ENCODE results near the gene MYBPH. TPM values are rescaled to one million over a fixed set of nuclear protein-coding genes. Genes with fewer than 3 reads are reported as not detected.

The MYBPH gene
- total and polyA plus RNA-seq, 2 donors = 0.99 to 1.7 TPM

DNA sequence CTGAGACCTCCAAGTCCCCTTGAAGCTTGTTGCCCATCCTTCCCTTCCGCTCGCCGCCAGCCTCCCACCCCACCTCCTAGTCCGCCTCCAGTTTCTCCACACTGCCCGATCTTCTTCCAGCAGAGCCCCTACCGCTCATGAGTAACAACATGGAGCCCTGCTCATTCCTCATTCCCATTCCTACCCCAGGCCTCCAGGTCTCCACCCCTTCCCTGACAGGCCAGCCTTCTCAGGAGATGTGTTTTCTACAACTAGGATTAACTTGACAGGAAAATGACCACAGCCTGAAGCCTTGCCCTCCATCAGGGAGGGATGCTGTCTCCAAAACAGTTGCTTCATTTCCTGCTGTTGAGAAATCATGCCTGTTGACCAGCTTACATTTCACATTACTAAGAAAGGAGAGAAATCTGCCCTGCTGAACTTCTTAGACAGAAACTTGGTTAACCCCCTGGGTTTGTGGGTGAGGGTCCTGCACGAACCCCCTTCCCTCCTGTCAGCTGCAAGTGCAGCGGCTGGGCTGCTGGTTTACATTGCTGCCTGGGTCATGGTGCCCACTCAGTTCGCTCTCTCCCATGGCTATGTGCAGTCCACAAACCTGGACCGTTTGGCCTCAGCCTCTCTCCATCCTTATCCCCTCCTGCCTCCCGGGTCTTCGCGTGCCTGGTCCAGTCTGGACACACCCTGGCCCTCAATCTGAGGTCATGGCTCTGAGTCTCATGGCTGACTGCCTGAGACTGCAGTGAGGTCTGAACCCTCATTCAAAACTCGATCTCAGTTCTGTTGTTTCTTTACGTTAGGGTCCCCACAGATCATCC lies 27.0 kb upstream of the MYBPH start:
- Histone ChIP-seq H3K9me3 (ENCODE audit: control insufficient read depth in 2 of 2, insufficient read depth in 1 of 2, low read length in 1 of 2) (no peaks in the 10 kb centered on the region), H3K36me3 (ENCODE audit: control insufficient read depth in 2 of 2, insufficient read depth in 2 of 2, low read length in 1 of 2) (no peaks in the 10 kb centered on the region), H3K27me3 (ENCODE audit: control insufficient read depth in 2 of 2, insufficient read depth in 1 of 2, low read length in 1 of 2) (peaks cover 0 to 4% of the 10 kb centered on the region in 2 donors), H3K4me3 (ENCODE audit: low read length in 2 of 2) (no peak overlapping the region), H3K4me1 (ENCODE audit: control insufficient read depth in 2 of 2, insufficient read depth in 2 of 2, low read length in 2 of 2) (no peaks in the 10 kb centered on the region), H3K27ac (ENCODE audit: low read depth in 1 of 2, low read length in 1 of 2) (no peak overlapping the region)
- 96% methylated on average over 15 of the region's 15 CpGs for WGBS
- DNase-seq (ENCODE audit: low read depth in 6 of 9, low spot score in 9 of 9) = no peak

DNA sequence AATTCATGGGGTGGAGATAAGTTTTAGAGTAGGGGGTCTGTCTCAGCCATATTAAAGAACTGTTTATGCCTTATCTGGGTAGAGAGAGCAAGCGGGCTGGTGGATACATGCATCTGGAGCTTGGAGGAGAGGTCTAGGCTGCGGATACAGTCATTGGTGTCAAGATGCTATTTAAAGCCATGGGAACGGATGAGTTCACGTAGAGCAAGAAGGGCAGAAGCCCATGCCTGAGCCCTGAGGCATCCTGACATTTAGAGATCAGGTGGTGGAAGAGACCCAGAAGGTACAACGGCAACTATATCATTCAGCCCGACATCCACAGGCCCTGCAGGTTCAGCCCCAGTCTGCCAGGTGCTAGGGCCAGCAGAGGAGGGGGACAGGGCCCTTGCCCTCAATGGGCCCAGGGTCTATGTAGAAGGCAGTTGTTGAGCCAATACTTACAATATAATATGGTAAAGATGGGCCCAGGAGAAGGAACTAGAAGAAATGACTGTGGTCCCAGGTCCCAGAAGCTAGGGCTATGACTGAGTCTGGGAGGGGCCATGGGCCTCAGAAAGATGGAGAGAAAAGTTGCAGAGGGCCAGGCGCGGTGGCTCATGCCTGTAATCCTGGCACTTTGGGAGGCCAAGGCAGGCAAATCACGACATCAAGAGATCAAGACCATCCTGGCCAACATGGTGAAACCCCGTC lies 26.0 kb upstream of the MYBPH start:
- Histone ChIP-seq H3K27me3 (ENCODE audit: control insufficient read depth in 2 of 2, insufficient read depth in 1 of 2, low read length in 1 of 2) (peaks cover 0 to 4% of the 10 kb centered on the region in 2 donors), H3K4me3 (ENCODE audit: low read length in 2 of 2) (no peak overlapping the region), H3K4me1 (ENCODE audit: control insufficient read depth in 2 of 2, insufficient read depth in 2 of 2, low read length in 2 of 2) (no peaks in the 10 kb centered on the region), H3K36me3 (ENCODE audit: control insufficient read depth in 2 of 2, insufficient read depth in 2 of 2, low read length in 1 of 2) (no peaks in the 10 kb centered on the region), H3K9me3 (ENCODE audit: control insufficient read depth in 2 of 2, insufficient read depth in 1 of 2, low read length in 1 of 2) (no peaks in the 10 kb centered on the region), H3K27ac (ENCODE audit: low read depth in 1 of 2, low read length in 1 of 2) (no peak overlapping the region)
- no peak for DNase-seq (ENCODE audit: low read depth in 6 of 9, low spot score in 9 of 9)
- WGBS = 84% methylated on average over 10 of the region's 10 CpGs

DNA sequence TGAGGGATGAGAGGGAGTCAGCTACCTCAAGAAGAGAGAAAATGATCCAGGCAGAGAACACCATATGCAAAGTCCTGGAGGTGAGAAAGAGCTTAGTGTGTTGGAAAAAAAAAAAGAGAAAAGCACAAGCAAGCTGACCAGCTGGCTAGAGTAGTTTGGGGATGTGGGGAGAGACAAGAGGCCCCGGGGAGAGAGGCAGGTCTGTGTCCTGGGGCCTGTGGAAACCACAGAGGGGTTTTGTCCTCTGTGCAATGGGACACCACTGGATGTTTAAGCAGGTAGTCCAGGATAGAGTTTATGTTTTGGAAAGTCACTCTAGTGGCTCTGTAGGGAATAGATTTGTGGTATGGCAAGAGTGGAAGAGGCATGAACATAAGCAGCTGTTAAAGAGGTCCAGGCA lies 25.3 kb upstream of the MYBPH start:
- no peak overlapping the region for H3K27ac ChIP-seq (ENCODE audit: low read depth in 1 of 2, low read length in 1 of 2)
- H3K36me3 ChIP-seq (ENCODE audit: control insufficient read depth in 2 of 2, insufficient read depth in 2 of 2, low read length in 1 of 2) = no peaks in the 10 kb centered on the region
- peaks cover 0 to 4% of the 10 kb centered on the region in 2 donors for H3K27me3 ChIP-seq (ENCODE audit: control insufficient read depth in 2 of 2, insufficient read depth in 1 of 2, low read length in 1 of 2)
- H3K9me3 ChIP-seq (ENCODE audit: control insufficient read depth in 2 of 2, insufficient read depth in 1 of 2, low read length in 1 of 2) = no peaks in the 10 kb centered on the region
- no peak overlapping the region for H3K4me3 ChIP-seq (ENCODE audit: low read length in 2 of 2)
- DNase-seq (ENCODE audit: low read depth in 6 of 9, low spot score in 9 of 9) = no peak
- no peaks in the 10 kb centered on the region for H3K4me1 ChIP-seq (ENCODE audit: control insufficient read depth in 2 of 2, insufficient read depth in 2 of 2, low read length in 2 of 2)
- WGBS = 87% methylated on average over 1 of the region's 1 CpG

GRCh38 chr1:203199816-203200571 lies 24.4 kb upstream of the MYBPH start:
- Histone ChIP-seq H3K36me3 (ENCODE audit: control insufficient read depth in 2 of 2, insufficient read depth in 2 of 2, low read length in 1 of 2) (no peaks in the 10 kb centered on the region), H3K4me3 (ENCODE audit: low read length in 2 of 2) (no peak overlapping the region), H3K27ac (ENCODE audit: low read depth in 1 of 2, low read length in 1 of 2) (no peak overlapping the region), H3K27me3 (ENCODE audit: control insufficient read depth in 2 of 2, insufficient read depth in 1 of 2, low read length in 1 of 2) (peaks cover 0 to 4% of the 10 kb centered on the region in 2 donors), H3K9me3 (ENCODE audit: control insufficient read depth in 2 of 2, insufficient read depth in 1 of 2, low read length in 1 of 2) (no peaks in the 10 kb centered on the region), H3K4me1 (ENCODE audit: control insufficient read depth in 2 of 2, insufficient read depth in 2 of 2, low read length in 2 of 2) (no peaks in the 10 kb centered on the region)
- WGBS = 80% methylated on average over 8 of the region's 8 CpGs
- no peak for DNase-seq (ENCODE audit: low read depth in 6 of 9, low spot score in 9 of 9)

DNA sequence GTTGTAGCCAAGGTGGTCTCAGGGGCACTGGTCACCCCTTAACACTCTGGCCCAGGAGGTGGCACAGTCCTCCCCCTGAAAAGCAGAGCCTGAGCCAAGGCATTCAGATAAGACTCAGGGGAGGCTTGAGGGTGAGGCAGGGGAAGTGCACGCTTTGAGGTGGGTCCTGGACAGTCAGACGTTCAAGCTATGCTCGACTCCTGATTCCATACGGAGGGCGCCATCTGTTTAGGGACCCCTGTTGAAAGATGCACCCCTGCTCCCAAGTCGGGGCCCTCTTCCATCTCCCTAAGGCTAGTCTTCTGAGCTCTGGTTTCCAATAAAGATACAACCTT lies 23.8 kb upstream of the MYBPH start:
- Histone ChIP-seq H3K27me3 (ENCODE audit: control insufficient read depth in 2 of 2, insufficient read depth in 1 of 2, low read length in 1 of 2) (peaks cover 0 to 4% of the 10 kb centered on the region in 2 donors), H3K9me3 (ENCODE audit: control insufficient read depth in 2 of 2, insufficient read depth in 1 of 2, low read length in 1 of 2) (no peaks in the 10 kb centered on the region), H3K4me3 (ENCODE audit: low read length in 2 of 2) (no peak overlapping the region), H3K4me1 (ENCODE audit: control insufficient read depth in 2 of 2, insufficient read depth in 2 of 2, low read length in 2 of 2) (no peaks in the 10 kb centered on the region), H3K36me3 (ENCODE audit: control insufficient read depth in 2 of 2, insufficient read depth in 2 of 2, low read length in 1 of 2) (no peaks in the 10 kb centered on the region), H3K27ac (ENCODE audit: low read depth in 1 of 2, low read length in 1 of 2) (no peak overlapping the region)
- no peak for DNase-seq (ENCODE audit: low read depth in 6 of 9, low spot score in 9 of 9)
- WGBS = 98% methylated on average over 6 of the region's 6 CpGs

DNA sequence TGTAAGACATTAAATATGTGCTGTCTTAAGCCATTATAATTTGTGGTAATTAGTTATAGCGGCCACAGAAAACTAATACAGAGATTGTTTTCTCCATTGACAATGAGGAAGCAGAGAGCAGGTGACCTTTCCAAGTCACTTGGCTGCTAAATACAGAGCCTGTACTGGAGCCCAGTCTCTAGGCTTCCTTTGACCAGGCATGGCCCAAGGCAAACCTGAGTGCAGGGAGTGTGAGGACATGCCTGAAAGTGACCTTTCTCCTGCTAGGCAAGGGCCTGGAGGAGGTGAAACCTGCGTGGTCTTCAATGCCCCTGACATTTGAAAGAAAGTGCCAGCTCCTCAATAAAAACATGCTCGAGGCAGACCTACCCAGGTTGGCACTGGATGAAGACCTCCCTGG lies 23.4 kb upstream of the MYBPH start:
- H3K9me3 ChIP-seq (ENCODE audit: control insufficient read depth in 2 of 2, insufficient read depth in 1 of 2, low read length in 1 of 2) = no peaks in the 10 kb centered on the region
- H3K36me3 ChIP-seq (ENCODE audit: control insufficient read depth in 2 of 2, insufficient read depth in 2 of 2, low read length in 1 of 2) = no peaks in the 10 kb centered on the region
- DNase-seq (ENCODE audit: low read depth in 6 of 9, low spot score in 9 of 9) = no peak
- 95% methylated on average over 3 of the region's 3 CpGs for WGBS
- H3K4me1 ChIP-seq (ENCODE audit: control insufficient read depth in 2 of 2, insufficient read depth in 2 of 2, low read length in 2 of 2) = no peaks in the 10 kb centered on the region
- H3K4me3 ChIP-seq (ENCODE audit: low read length in 2 of 2) = no peak overlapping the region
- peaks cover 0 to 4% of the 10 kb centered on the region in 2 donors for H3K27me3 ChIP-seq (ENCODE audit: control insufficient read depth in 2 of 2, insufficient read depth in 1 of 2, low read length in 1 of 2)
- H3K27ac ChIP-seq (ENCODE audit: low read depth in 1 of 2, low read length in 1 of 2) = no peak overlapping the region

GRCh38 chr1:203197625-203198024 lies 22.0 kb upstream of the MYBPH start:
- no peak overlapping the region for H3K27ac ChIP-seq (ENCODE audit: low read depth in 1 of 2, low read length in 1 of 2)
- no peak overlapping the region for H3K4me3 ChIP-seq (ENCODE audit: low read length in 2 of 2)
- DNase-seq (ENCODE audit: low read depth in 6 of 9, low spot score in 9 of 9) = no peak
- peaks cover 0 to 4% of the 10 kb centered on the region in 2 donors for H3K27me3 ChIP-seq (ENCODE audit: control insufficient read depth in 2 of 2, insufficient read depth in 1 of 2, low read length in 1 of 2)
- no peaks in the 10 kb centered on the region for H3K36me3 ChIP-seq (ENCODE audit: control insufficient read depth in 2 of 2, insufficient read depth in 2 of 2, low read length in 1 of 2)
- WGBS = 38% methylated on average over 3 of the region's 3 CpGs
- H3K9me3 ChIP-seq (ENCODE audit: control insufficient read depth in 2 of 2, insufficient read depth in 1 of 2, low read length in 1 of 2) = no peaks in the 10 kb centered on the region
- H3K4me1 ChIP-seq (ENCODE audit: control insufficient read depth in 2 of 2, insufficient read depth in 2 of 2, low read length in 2 of 2) = no peaks in the 10 kb centered on the region

GRCh38 chr1:203196371-203196770 lies 20.7 kb upstream of the MYBPH start:
- DNase-seq (ENCODE audit: low read depth in 6 of 9, low spot score in 9 of 9) = no peak
- 95% methylated on average over 3 of the region's 3 CpGs for WGBS

GRCh38 chr1:203190949-203191348 lies 15.3 kb upstream of the MYBPH start:
- Histone ChIP-seq H3K27ac (ENCODE audit: low read depth in 1 of 2, low read length in 1 of 2) (no peak overlapping the region), H3K4me1 (ENCODE audit: control insufficient read depth in 2 of 2, insufficient read depth in 2 of 2, low read length in 2 of 2) (peaks cover 0 to 4% of the 10 kb centered on the region in 2 donors), H3K9me3 (ENCODE audit: control insufficient read depth in 2 of 2, insufficient read depth in 1 of 2, low read length in 1 of 2) (no peaks in the 10 kb centered on the region), H3K27me3 (ENCODE audit: control insufficient read depth in 2 of 2, insufficient read depth in 1 of 2, low read length in 1 of 2) (peaks cover 0 to 13% of the 10 kb centered on the region in 2 donors), H3K4me3 (ENCODE audit: low read length in 2 of 2) (no peak overlapping the region), H3K36me3 (ENCODE audit: control insufficient read depth in 2 of 2, insufficient read depth in 2 of 2, low read length in 1 of 2) (no peaks in the 10 kb centered on the region)
- DNase-seq (ENCODE audit: low read depth in 6 of 9, low spot score in 9 of 9) = no peak
- WGBS = 99% methylated on average over 2 of the region's 2 CpGs

More at GRCh38 chr1:203196371-203196770, 20.7 kb upstream of the MYBPH start:
- no peak overlapping the region for H3K4me3 ChIP-seq (ENCODE audit: low read length in 2 of 2)
- no peaks in the 10 kb centered on the region for H3K36me3 ChIP-seq (ENCODE audit: control insufficient read depth in 2 of 2, insufficient read depth in 2 of 2, low read length in 1 of 2)
- peaks cover 0 to 2% of the 10 kb centered on the region in 2 donors for H3K27me3 ChIP-seq (ENCODE audit: control insufficient read depth in 2 of 2, insufficient read depth in 1 of 2, low read length in 1 of 2)
- no peak overlapping the region for H3K27ac ChIP-seq (ENCODE audit: low read depth in 1 of 2, low read length in 1 of 2)
- H3K9me3 ChIP-seq (ENCODE audit: control insufficient read depth in 2 of 2, insufficient read depth in 1 of 2, low read length in 1 of 2) = no peaks in the 10 kb centered on the region
- no peaks in the 10 kb centered on the region for H3K4me1 ChIP-seq (ENCODE audit: control insufficient read depth in 2 of 2, insufficient read depth in 2 of 2, low read length in 2 of 2)
